Measurements from ENCODE around the gene PPIG.
"Not testable (repeated sequence)": the region's sequence is repeated elsewhere in the genome, so short reads cannot be mapped to it uniquely, and the experiment has no call there.

Gene PPIG

DNA sequence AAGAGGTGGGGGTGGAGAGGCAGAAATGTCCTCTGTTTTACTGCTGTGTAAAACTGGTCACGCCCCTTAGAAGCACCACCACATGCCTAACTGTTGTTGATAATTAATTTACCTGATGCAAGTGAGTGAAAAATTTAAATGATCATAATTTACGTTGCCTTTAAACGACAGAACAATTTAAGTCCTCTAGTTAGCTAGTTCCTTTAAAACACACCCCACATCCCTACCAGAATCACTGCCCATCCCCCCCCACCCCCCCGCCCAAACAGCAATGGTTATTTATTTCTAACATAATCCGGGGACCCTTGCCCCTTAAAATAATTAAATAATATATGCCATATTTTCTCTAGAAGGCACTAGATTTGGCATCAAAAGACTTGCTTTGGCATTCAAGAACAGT, 633 bp upstream of the PPIG start:
- Histone ChIP-seq H3K9me3 (ENCODE audit: insufficient read depth, low read length, severe bottlenecking) (no peaks in the 10 kb centered on the region), H3K4me3 (ENCODE audit: low read depth in 1 of 2, low read length in 2 of 2) (peak overlapping the region in 1 of 2 experiments; percentile 89; a peak in 2 of 4 replicates), H3K36me3 (ENCODE audit: insufficient read depth, low read length) (no peaks in the 10 kb centered on the region), H3K9ac (ENCODE audit: low read depth, low read length) (no peak overlapping the region), H3K27me3 (ENCODE audit: insufficient read depth, low read length, poor library complexity) (no peaks in the 10 kb centered on the region), H2AFZ (ENCODE audit: low read depth, low read length) (peak overlapping the region; percentile 79), H3K27ac (ENCODE audit: low read length) (no peak overlapping the region), H3K4me2 (ENCODE audit: insufficient read depth, low read length) (peak overlapping the region; percentile 68; the same call in 1 of the 2 replicates), H3K79me2 (ENCODE audit: insufficient read depth, low read length) (peaks cover 45% of the 10 kb centered on the region), H4K20me1 (ENCODE audit: insufficient read depth, low read length) (peaks cover 22% of the 10 kb centered on the region; the same call in 1 of the 2 replicates), H3K4me1 (ENCODE audit: insufficient read depth, low read length) (peaks cover 30% of the 10 kb centered on the region)
- no peak for TF ChIP-seq EZH2 (IDR thresholded peaks at IDR 0.05; ENCODE audit: borderline replicate concordance, low read depth, low read length, severe bottlenecking)
- no peak for ATAC-seq (ENCODE audit: insufficient read depth, low read depth)
- no peak for DNase-seq

DNA sequence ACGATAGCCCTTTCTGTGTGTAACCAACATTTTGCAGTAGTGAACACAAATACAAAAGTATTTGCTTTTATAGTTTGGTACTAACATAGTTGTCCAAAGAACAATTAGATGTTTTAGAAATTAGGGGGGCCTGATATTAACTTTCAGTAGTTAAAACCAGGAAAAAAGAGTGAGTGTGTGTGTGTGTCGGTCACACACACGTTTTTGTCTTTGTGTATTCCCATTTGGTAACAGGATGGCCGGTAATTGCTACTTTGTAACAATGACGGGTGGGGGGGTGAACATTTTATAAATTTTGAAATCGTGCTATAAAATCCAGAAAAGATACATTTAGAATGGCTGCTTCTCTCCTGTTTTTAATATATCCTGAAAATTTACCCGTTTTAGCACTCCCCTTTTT, 1.5 kb downstream of the PPIG start:
- peak overlapping the region; percentile 68 for H3K4me2 ChIP-seq (ENCODE audit: insufficient read depth, low read length)
- peaks cover 67% of the 10 kb centered on the region for H3K79me2 ChIP-seq (ENCODE audit: insufficient read depth, low read length)
- TF ChIP-seq EZH2 (IDR thresholded peaks at IDR 0.05; ENCODE audit: borderline replicate concordance, low read depth, low read length, severe bottlenecking), result no peak
- TF ChIP-seq, protein P1, sequence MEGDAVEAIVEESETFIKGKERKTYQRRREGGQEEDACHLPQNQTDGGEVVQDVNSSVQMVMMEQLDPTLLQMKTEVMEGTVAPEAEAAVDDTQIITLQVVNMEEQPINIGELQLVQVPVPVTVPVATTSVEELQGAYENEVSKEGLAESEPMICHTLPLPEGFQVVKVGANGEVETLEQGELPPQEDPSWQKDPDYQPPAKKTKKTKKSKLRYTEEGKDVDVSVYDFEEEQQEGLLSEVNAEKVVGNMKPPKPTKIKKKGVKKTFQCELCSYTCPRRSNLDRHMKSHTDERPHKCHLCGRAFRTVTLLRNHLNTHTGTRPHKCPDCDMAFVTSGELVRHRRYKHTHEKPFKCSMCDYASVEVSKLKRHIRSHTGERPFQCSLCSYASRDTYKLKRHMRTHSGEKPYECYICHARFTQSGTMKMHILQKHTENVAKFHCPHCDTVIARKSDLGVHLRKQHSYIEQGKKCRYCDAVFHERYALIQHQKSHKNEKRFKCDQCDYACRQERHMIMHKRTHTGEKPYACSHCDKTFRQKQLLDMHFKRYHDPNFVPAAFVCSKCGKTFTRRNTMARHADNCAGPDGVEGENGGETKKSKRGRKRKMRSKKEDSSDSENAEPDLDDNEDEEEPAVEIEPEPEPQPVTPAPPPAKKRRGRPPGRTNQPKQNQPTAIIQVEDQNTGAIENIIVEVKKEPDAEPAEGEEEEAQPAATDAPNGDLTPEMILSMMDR (IDR thresholded peaks at IDR 0.05; ENCODE audit: borderline replicate concordance, extremely low read depth, low read length, poor library complexity, severe bottlenecking), result no peak
- H3K27ac ChIP-seq (ENCODE audit: low read length), result peak overlapping the region; percentile 42
- no peak overlapping the region for H2AFZ ChIP-seq (ENCODE audit: low read depth, low read length)
- DNase-seq (no peak), ATAC-seq (ENCODE audit: insufficient read depth, low read depth) (no peak)
- H3K4me3 ChIP-seq (ENCODE audit: low read depth in 1 of 2, low read length in 2 of 2), result peak overlapping the region; percentile 79 to 89
- no peaks in the 10 kb centered on the region for H3K36me3 ChIP-seq (ENCODE audit: insufficient read depth, low read length)
- H3K9ac ChIP-seq (ENCODE audit: low read depth, low read length), result peak overlapping the region; percentile 80
- H3K27me3 ChIP-seq (ENCODE audit: insufficient read depth, low read length, poor library complexity), result no peaks in the 10 kb centered on the region
- peaks cover 38% of the 10 kb centered on the region for H3K4me1 ChIP-seq (ENCODE audit: insufficient read depth, low read length)
- H4K20me1 ChIP-seq (ENCODE audit: insufficient read depth, low read length), result peaks cover 43% of the 10 kb centered on the region; the same call in 1 of the 2 replicates
- no peaks in the 10 kb centered on the region for H3K9me3 ChIP-seq (ENCODE audit: insufficient read depth, low read length, severe bottlenecking)

DNA sequence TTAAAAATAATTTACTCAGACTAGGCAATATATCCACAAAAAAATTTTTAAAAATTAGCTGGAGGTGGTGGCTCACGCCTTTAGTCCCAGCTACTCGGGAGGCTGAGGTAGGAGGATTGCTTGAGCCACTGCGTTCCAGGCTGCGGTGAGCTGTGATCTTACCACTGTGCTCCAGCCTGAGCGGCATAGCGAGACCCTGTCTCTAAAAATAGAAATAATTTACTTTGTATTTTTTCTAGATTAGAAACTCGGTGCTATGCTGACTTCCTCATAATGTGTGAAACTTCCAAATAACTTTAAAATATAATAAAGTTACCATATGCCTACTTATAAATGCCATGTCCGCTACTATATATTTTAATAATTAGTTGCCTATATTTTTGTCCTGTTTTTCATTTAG, 6.7 kb downstream of the PPIG start:
- ATAC-seq (ENCODE audit: insufficient read depth, low read depth) (no peak), DNase-seq (no peak)
- no peaks in the 10 kb centered on the region for H3K27me3 ChIP-seq (ENCODE audit: insufficient read depth, low read length, poor library complexity)
- H3K4me2 ChIP-seq (ENCODE audit: insufficient read depth, low read length), result no peak overlapping the region
- no peaks in the 10 kb centered on the region for H3K9me3 ChIP-seq (ENCODE audit: insufficient read depth, low read length, severe bottlenecking)
- H3K27ac ChIP-seq (ENCODE audit: low read length), result no peak overlapping the region
- TF ChIP-seq, protein P1 (IDR thresholded peaks at IDR 0.05; ENCODE audit: borderline replicate concordance, extremely low read depth, low read length, poor library complexity, severe bottlenecking), result no peak
- TF ChIP-seq EZH2 (IDR thresholded peaks at IDR 0.05; ENCODE audit: borderline replicate concordance, low read depth, low read length, severe bottlenecking), result no peak
- no peak overlapping the region for H2AFZ ChIP-seq (ENCODE audit: low read depth, low read length)
- H3K36me3 ChIP-seq (ENCODE audit: insufficient read depth, low read length), result no peaks in the 10 kb centered on the region; the same call in 1 of the 2 replicates
- no peak overlapping the region for H3K4me3 ChIP-seq (ENCODE audit: low read depth in 1 of 2, low read length in 2 of 2)
- H4K20me1 ChIP-seq (ENCODE audit: insufficient read depth, low read length), result peaks cover 76% of the 10 kb centered on the region; the same call in 1 of the 2 replicates
- H3K9ac ChIP-seq (ENCODE audit: low read depth, low read length), result no peak overlapping the region
- peaks cover 29% of the 10 kb centered on the region for H3K4me1 ChIP-seq (ENCODE audit: insufficient read depth, low read length)
- peaks cover 100% of the 10 kb centered on the region for H3K79me2 ChIP-seq (ENCODE audit: insufficient read depth, low read length)

DNA sequence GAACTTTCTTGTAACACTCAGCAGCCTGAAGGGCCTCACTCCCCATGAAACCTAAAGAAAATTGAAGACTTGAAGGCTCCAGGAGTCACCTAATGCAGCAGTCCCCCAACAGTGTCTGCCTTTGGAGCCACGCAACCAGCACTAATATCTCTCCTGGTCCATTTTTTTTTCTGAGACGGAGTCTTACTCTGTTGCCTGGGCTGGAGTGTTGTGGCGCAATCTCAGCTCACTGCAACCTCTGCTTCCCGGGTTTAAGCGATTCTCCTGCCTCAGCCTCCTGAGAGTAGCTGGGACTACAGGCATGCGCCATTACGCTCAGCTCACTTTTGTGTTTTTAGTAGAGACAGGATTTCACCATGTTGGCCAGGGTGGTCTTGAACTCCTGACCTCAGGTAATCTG, 12.4 kb downstream of the PPIG start:
- not testable (repeated sequence) for H3K36me3 ChIP-seq (ENCODE audit: insufficient read depth, low read length); H3K27me3 ChIP-seq (ENCODE audit: insufficient read depth, low read length, poor library complexity)

More for the DNA sequence above, 12.4 kb downstream of the PPIG start:
- DNase-seq; H3K4me3 ChIP-seq (ENCODE audit: low read depth in 1 of 2, low read length in 2 of 2); H3K4me2 ChIP-seq (ENCODE audit: insufficient read depth, low read length); H3K27ac ChIP-seq (ENCODE audit: low read length); H3K9me3 ChIP-seq (ENCODE audit: insufficient read depth, low read length, severe bottlenecking); H3K4me1 ChIP-seq (ENCODE audit: insufficient read depth, low read length); ATAC-seq (ENCODE audit: insufficient read depth, low read depth); H2AFZ ChIP-seq (ENCODE audit: low read depth, low read length); H3K9ac ChIP-seq (ENCODE audit: low read depth, low read length): not testable (repeated sequence)
- H3K79me2 ChIP-seq (ENCODE audit: insufficient read depth, low read length), result peaks cover 99% of the 10 kb centered on the region
- peaks cover 68% of the 10 kb centered on the region for H4K20me1 ChIP-seq (ENCODE audit: insufficient read depth, low read length)
